HG03354 (cell line): ENCODE results near the gene IFI44.

Source experiments
- ATAC-seq: cut with Tn5 transposase; IDR thresholded peaks from one replicate; pipeline ENCODE4 v1.9.1; 2021; ENCODE audit warnings: mild to moderate bottlenecking; ENCODE audit not compliant: unreplicated experiment, poor library complexity, severe bottlenecking

The IFI44 gene

GRCh38 chr1:78650114-78650660 is 556 bp downstream of the IFI44 start:
- ATAC-seq: peak; percentile 26

- peak; percentile 29 for ATAC-seq
These were observed 1.6 kb downstream of the IFI44 start for GRCh38 chr1:78651241-78651640.

GRCh38 chr1:78652019-78652560 is 2.5 kb downstream of the IFI44 start:
- no peak for ATAC-seq

- ATAC-seq: no peak
These were observed 9.3 kb downstream of the IFI44 start for GRCh38 chr1:78658901-78659300.

DNA sequence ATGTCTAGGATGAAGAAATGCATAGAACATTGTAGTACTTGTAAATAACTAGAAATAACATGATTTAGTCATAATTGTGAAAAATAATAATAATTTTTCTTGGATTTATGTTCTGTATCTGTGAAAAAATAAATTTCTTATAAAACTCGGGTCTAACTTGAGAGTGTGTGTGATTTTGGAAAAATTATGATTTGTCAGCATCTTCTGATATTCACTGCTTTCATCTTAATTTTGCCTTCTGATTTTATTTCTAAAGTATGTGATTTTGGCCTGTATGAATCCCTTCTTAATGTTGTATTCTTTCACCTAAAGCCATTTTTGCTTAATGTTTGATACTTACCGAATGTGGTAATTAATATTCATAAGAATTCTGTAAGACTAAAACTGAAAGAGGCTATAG is 14.3 kb downstream of the IFI44 start:
- no peak for ATAC-seq

GRCh38 chr1:78664763-78665162 is 15.1 kb downstream of the IFI44 start:
- ATAC-seq: no peak

DNA sequence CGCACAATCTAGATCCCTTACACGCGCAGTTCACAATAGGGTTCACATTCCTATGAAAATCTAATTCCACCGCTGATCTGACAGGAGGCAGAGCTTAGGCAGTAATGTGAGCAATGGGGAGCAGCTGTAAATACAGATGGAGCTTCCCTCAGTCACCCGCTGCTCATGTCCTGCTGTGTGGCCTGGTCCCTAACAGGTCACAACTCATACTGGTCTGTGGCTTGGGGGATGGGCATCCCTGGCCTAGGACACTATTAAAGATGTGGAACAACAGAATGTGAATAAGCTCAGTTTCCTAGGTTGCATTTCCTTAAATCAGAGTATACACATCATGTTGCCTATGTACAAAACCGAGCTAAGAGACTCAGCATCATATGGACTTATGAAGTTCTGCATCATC is 16.2 kb downstream of the IFI44 start:
- no peak for ATAC-seq

DNA sequence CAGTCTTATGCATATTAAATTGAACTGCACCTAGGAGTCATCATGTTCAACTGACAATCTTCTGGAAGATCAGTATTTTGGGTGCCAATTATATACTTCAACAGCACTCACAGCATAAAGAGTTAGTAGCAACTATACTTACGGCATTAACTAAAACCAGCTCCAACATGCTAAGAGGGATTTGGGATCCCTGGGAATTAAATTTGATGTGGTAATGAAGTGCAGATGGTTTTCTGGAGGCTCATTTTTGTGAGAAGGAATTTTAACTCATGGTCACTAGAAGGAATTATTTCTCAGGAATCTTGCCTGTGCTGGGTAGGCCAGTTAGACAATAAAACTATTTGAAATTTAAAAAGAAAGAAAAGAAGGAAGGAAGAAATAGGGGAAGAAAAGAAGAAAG is 18.3 kb downstream of the IFI44 start:
- no peak for ATAC-seq

GRCh38 chr1:78668427-78668826 is 18.8 kb downstream of the IFI44 start:
- ATAC-seq: no peak

- ATAC-seq: no peak
These were observed 22.8 kb downstream of the IFI44 start for GRCh38 chr1:78672428-78672827.

DNA sequence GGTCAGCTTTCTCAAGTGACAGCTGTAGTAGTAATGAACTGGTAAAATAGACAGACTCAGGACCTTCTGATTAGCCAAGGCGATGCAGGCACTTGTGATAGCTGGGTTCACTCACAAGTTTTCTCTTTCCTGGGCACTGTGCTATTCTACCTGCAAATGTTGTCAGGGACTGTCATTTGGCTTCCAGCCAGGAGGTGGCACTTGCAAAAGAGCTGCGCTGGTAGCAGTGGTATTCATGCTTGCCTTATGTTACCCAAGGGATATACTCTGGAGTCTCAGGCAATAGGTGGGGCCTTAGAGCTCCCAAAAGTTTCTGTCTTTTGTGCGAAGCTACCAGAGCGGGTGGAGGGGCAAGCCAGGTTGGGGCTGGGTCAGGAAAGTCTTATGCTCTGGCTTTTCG is 23.5 kb downstream of the IFI44 start:
- ATAC-seq: peak; percentile 51

DNA sequence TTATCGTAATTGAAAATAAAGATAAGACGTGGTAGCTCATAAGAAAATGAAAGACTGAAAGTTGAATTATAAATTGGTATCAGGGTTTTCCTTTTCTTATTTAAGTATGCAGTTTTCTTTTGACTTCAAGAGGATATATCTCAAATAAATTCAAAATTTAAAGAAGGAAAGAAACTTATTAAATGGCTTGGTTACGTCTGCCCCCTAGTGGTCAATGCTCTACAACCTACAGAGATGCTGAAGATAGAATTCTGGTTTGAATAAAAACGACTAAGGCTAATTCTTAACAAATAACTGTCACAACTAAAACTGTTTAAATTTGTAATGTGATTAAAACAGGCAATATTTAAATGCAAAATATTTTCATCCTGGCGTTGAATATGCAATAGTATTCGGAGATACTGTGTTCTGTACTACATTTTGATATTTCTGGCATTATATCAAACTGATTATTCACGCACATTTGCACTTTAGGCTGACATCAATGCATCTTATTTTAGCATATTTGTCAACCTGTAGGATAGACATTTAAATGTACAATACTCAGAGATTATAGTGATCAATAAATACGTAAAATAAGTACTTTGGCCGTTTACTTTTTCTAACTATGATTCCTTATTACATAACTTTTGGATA is 26.8 kb downstream of the IFI44 start:
- ATAC-seq: peak; percentile 29

GRCh38 chr1:78676993-78677392 is 27.4 kb downstream of the IFI44 start:
- no peak for ATAC-seq

DNA sequence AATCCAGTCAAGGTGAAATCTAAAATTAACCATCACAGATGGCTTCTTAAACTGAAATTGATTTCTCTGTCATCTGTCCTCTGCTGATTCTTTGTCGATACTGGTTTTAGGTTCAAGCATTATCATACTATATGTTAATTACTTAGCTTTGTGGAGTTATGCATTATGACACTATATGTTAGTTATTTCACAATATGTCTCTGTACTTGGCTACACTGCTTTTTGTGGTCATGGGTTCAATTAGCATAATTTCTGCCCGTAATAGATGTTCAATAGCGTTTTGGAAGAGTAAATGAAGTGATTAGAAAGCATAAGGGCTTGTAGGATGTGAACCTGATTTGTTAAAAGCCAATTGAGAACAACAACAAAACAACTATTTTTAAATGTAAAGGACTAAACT is 28.2 kb downstream of the IFI44 start:
- no peak for ATAC-seq

GRCh38 chr1:78678324-78678723 is 28.7 kb downstream of the IFI44 start:
- ATAC-seq: peak; percentile 87

GRCh38 chr1:78681265-78681664 is 31.6 kb downstream of the IFI44 start:
- no peak for ATAC-seq

- ATAC-seq: no peak
These were observed 32.9 kb downstream of the IFI44 start for GRCh38 chr1:78682496-78682895.

DNA sequence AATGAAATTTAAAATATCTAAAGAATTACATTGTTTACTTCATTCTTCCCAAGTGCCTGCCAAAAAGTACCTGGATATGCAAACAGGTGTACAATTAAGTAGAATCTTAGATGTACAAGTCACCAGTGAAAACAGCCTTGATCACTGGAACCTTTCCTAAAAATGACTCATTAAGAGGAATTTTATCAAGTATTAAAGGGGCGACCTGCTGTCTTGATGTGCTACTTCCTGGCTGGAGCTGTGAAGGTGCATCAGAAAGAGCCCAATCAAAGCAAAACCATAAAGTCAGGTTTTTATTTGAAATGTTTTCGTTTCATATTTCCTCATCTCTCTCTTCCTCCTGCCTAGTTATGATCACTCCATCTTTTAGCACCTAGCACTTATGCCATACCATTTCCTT is 33.4 kb downstream of the IFI44 start:
- ATAC-seq: no peak

DNA sequence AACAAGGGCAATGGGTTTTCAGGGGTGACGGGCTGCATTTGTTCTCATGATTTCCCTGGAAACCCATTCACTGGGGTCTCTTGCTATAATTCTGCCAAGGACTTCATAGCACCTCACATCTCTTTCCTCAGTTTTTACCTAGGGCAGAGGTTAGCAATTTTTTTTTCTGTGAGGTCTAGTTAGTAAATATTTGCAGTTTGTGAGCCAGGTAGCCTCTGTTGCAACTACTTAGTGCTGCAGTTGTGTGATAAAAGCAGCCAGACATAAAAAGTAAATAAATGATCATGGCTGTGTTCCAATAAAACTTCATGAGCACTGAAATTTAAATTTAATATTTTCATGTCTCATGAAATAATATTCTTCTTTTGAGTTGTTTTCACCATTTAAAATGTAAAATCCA is 37.7 kb downstream of the IFI44 start:
- ATAC-seq: no peak

- peak; percentile 39 for ATAC-seq
These were observed 38.3 kb downstream of the IFI44 start for GRCh38 chr1:78687914-78688313.

GRCh38 chr1:78688697-78689096 is 39.1 kb downstream of the IFI44 start:
- no peak for ATAC-seq

GRCh38 chr1:78690516-78690915 is 40.9 kb downstream of the IFI44 start:
- no peak for ATAC-seq
